Stimulated activated CD8-positive, alpha-beta memory T cell treated with anti-CD3 and anti-CD28 coated beads, Interleukin-2, amount 100 ng/mL, for 48 hours (primary cell): Measurements from ENCODE around the gene SMAD3.
"Not testable (repeated sequence)": the region's sequence is repeated elsewhere in the genome, so short reads cannot be mapped to it uniquely, and the experiment has no call there.

Source experiments
- DNase-seq, 2 donors: peaks; one replicate each; pipeline ENCODE4 v3.0.0-alpha.2; 2020; ENCODE audit warnings: low read depth in 2 of 2

SMAD3 gene

DNA sequence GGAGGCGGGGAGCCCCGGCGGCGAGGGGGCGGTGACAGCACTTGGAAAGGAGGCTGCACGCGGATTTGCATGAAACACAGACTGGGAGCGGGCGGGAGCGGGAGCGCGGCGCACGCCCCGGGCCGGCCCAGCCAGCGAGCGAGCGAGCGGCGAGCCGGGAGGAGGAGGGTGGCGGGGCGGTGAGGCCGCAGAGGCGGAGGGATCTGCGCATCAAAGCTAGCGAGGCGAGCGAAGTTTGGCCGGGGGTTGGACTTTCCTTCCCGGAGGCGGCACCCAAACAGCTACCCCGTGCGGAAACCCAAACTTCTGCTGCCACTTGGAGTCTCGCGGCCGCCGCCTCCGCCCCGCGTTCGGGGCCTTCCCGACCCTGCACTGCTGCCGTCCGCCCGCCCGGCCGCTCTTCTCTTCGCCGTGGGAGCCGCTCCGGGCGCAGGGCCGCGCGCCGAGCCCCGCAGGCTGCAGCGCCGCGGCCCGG, at the start of gene SMAD3:
Gene SMAD3, plus strand, starts transcription at position 72 of the 475 bp plus-strand sequence. CDS start 553 bp downstream, outside the sequence.
- peak; percentile 57 to 60 for DNase-seq

DNA sequence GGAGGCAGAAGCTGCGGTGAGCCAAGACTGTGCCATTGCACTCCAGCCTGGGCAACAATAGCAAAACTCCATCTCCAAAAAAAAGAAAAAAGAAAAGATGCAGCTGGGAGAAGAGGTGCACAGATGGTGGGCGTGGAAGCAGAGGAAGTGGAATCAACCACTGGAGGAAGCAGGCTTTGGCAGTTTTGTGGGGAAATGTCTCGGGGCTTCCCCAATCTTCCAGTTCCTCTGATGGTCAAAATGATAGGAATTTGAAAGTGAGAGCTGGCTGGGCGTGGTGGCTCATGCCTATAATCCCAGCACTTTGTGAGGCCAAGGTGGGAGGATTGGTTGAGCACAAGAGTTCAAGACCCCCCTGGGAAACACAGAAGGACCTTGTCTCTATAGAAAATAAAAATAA, 48.1 kb upstream of the SMAD3 start:
- DNase-seq, result no peak

- DNase-seq, result no peak
Measured at GRCh38 chr15:67018026-67018425, 47.4 kb upstream of the SMAD3 start.

- no peak for DNase-seq
Measured at GRCh38 chr15:67018441-67018840, 47.0 kb upstream of the SMAD3 start.

DNA sequence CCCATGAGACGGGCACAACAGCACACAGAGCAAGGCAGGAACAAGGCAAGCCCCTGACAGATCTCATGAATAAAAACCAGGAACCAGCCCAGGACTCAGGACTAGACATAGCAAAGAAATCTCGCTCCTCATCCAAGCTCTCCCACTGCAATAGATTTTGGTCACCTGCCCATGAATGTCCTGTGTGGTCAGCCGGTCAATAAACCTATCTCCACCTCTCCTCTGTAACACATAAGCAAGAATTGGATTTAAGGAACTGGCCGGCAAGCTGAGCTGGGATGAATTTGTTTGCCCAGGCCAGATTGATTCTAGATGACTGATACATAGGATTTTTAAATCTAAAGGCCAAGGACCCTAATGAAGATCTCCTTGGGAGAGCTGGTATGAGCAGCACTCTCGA, 46.3 kb upstream of the SMAD3 start:
- DNase-seq, result no peak

GRCh38 chr15:67019884-67020520, 45.4 kb upstream of the SMAD3 start:
- DNase-seq, result no peak

- not testable (repeated sequence) for DNase-seq
Measured at GRCh38 chr15:67020668-67021067, 44.7 kb upstream of the SMAD3 start.

GRCh38 chr15:67021455-67021854, 43.9 kb upstream of the SMAD3 start:
- DNase-seq, result no peak

GRCh38 chr15:67022587-67023105, 42.8 kb upstream of the SMAD3 start:
- DNase-seq, result no peak

- no peak for DNase-seq
Measured at GRCh38 chr15:67023517-67024313, 41.7 kb upstream of the SMAD3 start.

DNA sequence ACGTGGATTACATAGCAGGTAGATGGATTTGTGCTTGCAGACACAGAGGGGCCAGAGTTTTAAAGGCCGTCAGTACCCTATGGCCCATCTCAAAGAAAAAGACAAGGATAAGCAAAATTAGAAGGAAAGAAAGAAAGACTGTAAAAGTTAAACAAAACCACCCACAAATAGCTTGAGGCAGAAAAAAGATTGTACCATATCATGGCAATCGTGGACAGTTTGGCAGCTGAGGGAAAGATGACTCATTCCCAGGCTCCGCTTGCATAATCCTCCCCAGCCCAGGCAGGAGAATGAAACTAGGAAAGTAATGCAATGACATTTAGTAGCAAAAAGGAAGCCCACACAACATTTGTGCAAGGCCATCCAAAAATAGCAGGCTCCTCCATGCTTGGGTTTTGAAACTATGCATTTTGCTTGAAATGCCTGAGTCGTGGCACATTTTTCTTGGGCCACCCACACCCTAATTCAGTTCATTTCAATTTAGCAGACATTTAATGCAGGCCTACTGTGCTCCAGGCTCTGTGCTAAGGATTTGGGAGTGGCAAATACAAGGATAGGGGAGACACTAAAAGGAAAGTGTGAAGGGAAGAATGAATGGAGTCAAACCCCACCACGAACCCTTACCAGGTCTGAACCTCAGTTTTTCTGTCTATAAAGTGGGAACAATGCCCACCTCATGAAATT, 40.9 kb upstream of the SMAD3 start:
- peak in 1 of 2 donors; percentile 33 for DNase-seq

DNA sequence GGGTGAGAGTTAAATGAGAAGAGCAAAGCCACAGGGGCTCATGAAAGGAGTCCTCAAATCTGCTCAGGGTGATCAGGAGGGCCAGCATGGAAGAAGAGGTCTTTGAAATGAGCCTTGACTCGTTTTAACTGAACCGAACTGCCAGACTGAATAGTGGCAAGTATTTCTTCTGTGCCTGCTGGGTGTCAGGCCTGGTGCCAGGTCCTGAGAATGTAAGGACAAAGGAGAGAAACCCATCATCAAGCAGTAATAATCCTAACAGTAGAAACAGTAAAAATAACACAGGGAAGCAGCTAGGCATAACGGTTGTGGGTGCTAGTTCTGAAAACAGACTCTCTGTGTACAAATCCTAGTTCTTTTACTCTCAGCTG, 40.4 kb upstream of the SMAD3 start:
- DNase-seq, result no peak

GRCh38 chr15:67025719-67026609, 39.4 kb upstream of the SMAD3 start:
- no peak for DNase-seq

- DNase-seq, result no peak
Measured at GRCh38 chr15:67026610-67026967, 38.8 kb upstream of the SMAD3 start.

DNA sequence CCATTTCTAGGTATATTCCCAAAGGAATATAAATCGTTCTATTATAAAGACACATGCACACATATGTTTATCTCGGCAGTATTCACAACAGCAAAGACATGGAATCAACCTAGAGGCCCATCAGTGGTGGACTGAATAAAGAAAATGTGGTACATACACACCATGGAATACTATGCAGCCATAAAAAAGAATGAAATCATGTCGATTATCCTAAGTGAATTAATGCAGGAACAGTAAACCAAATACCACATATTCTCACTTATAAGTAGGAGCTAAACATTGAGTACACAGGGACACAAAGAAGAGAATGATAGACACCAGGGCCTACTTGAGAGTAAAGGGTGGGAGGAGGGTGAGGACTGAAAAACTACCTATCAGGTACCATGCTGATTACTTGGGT, 37.0 kb upstream of the SMAD3 start:
- not testable (repeated sequence) for DNase-seq

- DNase-seq, result no peak
Measured at GRCh38 chr15:67030036-67030762, 35.2 kb upstream of the SMAD3 start.

- DNase-seq, result no peak
Measured at GRCh38 chr15:67031331-67031730, 34.1 kb upstream of the SMAD3 start.

GRCh38 chr15:67032608-67033007, 32.8 kb upstream of the SMAD3 start:
- DNase-seq, result no peak

- no peak for DNase-seq
Measured at GRCh38 chr15:67033012-67033411, 32.4 kb upstream of the SMAD3 start.

DNA sequence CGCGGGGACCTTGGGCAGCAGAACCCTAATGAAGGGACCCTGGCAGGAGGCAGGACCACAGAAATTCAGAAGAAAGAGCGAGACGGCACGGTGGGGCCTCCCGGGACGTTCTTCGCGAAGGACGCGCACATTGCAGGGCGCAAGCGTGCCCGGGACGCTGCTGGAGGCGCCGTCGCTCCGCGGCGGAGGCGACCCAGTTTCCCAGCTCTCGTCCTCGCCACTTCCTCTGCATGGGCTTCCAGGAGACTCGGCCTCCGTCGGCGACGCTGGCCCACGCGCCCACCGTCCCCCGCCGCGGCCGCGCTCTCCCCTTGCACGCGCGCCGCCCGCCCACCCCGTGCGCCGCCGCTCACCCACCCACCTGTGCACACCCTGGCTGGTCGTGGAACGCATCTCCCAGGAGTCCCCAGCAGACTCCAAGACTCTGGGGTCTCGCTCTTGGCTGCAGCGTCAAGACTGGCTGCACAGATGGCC, 31.8 kb upstream of the SMAD3 start:
- no peak for DNase-seq

GRCh38 chr15:67035886-67036285, 29.5 kb upstream of the SMAD3 start:
- DNase-seq, result no peak
